Keratinocyte (primary cell): Measurements from ENCODE around the gene MGMT. TPM values are rescaled to one million over a fixed set of nuclear protein-coding genes. Genes with fewer than 3 reads are reported as not detected.

Source experiments
- DNase-seq: peaks from one replicate; pipeline ENCODE4 v3.0.0-alpha.2; 2011; ENCODE audit warnings: low read depth, missing footprints, low spot score
- FAIRE-seq: peaks from 2 replicates; lab custom pipeline; 2011; peaks lifted over from hg19 to GRCh38; lab: Jason Lieb, UNC
- H2AFZ ChIP-seq: 2 replicates; pipeline ENCODE4 v1.6.0; 2012; ENCODE audit warnings: low read length, control low read depth, inconsistent platforms; ENCODE audit not compliant: control insufficient read depth
- H3K27ac ChIP-seq: 2 replicates; pipeline ENCODE4 v1.5.1; 2011; ENCODE audit warnings: low read length; ENCODE audit not compliant: control insufficient read depth, insufficient read depth
- H3K27me3 ChIP-seq: 3 replicates; pipeline ENCODE4 v1.6.0; 2011; ENCODE audit warnings: low read length; ENCODE audit not compliant: control insufficient read depth, insufficient read depth; ENCODE audit errors: extremely low read depth
- H3K36me3 ChIP-seq, 2 experiments: 2 replicates in 1 of 2; 3 replicates in 1 of 2; pipeline ENCODE4 v1.5.1; 2011; ENCODE audit warnings: low read length in 2 of 2, mild to moderate bottlenecking in 1 of 2; ENCODE audit not compliant: control insufficient read depth in 2 of 2, insufficient read depth in 2 of 2; ENCODE audit errors: extremely low read depth in 1 of 2
- H3K4me1 ChIP-seq: 3 replicates; pipeline ENCODE4 v1.5.1; 2011; ENCODE audit warnings: low read length; ENCODE audit not compliant: control insufficient read depth, insufficient read depth; ENCODE audit errors: extremely low read depth
- H3K4me2 ChIP-seq: 3 replicates; pipeline ENCODE4 v1.6.0; 2011; ENCODE audit warnings: low read depth, low read length; ENCODE audit not compliant: control insufficient read depth, insufficient read depth; ENCODE audit errors: extremely low read depth
- H3K4me3 ChIP-seq, 3 experiments: fragments of 200-600 bp in 1 of 3; sonication (generic) in 1 of 3; 2 replicates in 2 of 3; 3 replicates in 1 of 3; pipeline ENCODE4 v1.5.1; 2011 to 2016; ENCODE audit warnings: low read length in 3 of 3, mild to moderate bottlenecking in 3 of 3, control low read depth in 2 of 3, inconsistent platforms in 1 of 3, low read depth in 1 of 3, mixed read lengths in 1 of 3, mixed run types in 1 of 3, moderate library complexity in 1 of 3; ENCODE audit not compliant: control insufficient read depth in 2 of 3, insufficient read depth in 2 of 3; ENCODE audit errors: extremely low read depth in 1 of 3
- H3K79me2 ChIP-seq: 2 replicates; pipeline ENCODE4 v1.6.0; 2012; ENCODE audit warnings: low read length; ENCODE audit not compliant: control insufficient read depth, insufficient read depth
- H3K9ac ChIP-seq: 3 replicates; pipeline ENCODE4 v1.6.0; 2011; ENCODE audit warnings: low read length; ENCODE audit not compliant: control insufficient read depth, insufficient read depth; ENCODE audit errors: extremely low read depth
- H3K9me1 ChIP-seq: 3 replicates; pipeline ENCODE4 v1.6.0; 2011; ENCODE audit warnings: low read length; ENCODE audit not compliant: control insufficient read depth, insufficient read depth; ENCODE audit errors: extremely low read depth
- H3K9me3 ChIP-seq: 2 replicates; pipeline ENCODE4 v1.5.1; 2012; ENCODE audit warnings: low read depth, low read length; ENCODE audit not compliant: control insufficient read depth
- H4K20me1 ChIP-seq: 3 replicates; pipeline ENCODE4 v1.6.0; 2011; ENCODE audit warnings: low read length; ENCODE audit not compliant: control insufficient read depth, insufficient read depth; ENCODE audit errors: extremely low read depth
- EZH2 ChIP-seq: IDR thresholded peaks from one replicate; pipeline ENCODE4 v1.6.1; 2012; ENCODE audit warnings: inconsistent platforms, mild to moderate bottlenecking, low read length, moderate library complexity
- dilution Hi-C: fragments of 300-500 bp; cut with MboI; formaldehyde crosslinking; loops from one replicate; pipeline ENCODE4 v1.7.0; 2020; ENCODE audit warnings: low sequenced_read_pairs; ENCODE audit not compliant: extremely low pct_ligation_motif_present
- polyA plus RNA-seq, 5 experiments: library from polyadenylated mRNA; depleted of rRNA in 3 of 5; stranded (reverse) in 3 of 5; stranded (forward) in 1 of 5; unstranded in 1 of 5; fragments of >200 nt; gene quantifications; 1 replicate in 1 of 5; 2 replicates in 3 of 5; 3 replicates in 1 of 5; pipeline versions ENCODE4 v1.2.1 to v1.2.3, GENCODE V29; 2011 to 2012; ENCODE audit warnings: missing spikeins in 2 of 5, low read depth in 1 of 5, low replicate concordance in 1 of 5
- TF ChIP-seq, protein P1 (sequence below), 3 experiments: IDR thresholded peaks in 1 of 3; conservative IDR thresholded peaks in 1 of 3; optimal IDR thresholded peaks in 1 of 3; 2 replicates in 2 of 3; 3 replicates in 1 of 3; pipeline versions ENCODE3 to v1.5.1; 2011; ENCODE audit warnings: low read length in 3 of 3, mild to moderate bottlenecking in 3 of 3, moderate library complexity in 2 of 3, control low read depth in 1 of 3, inconsistent platforms in 1 of 3; ENCODE audit not compliant: insufficient read depth in 2 of 3; ENCODE audit errors: extremely low read depth in 1 of 3

The MGMT gene
- polyA plus RNA-seq, 1 donor (not counting 4 experiments of a cell fraction or from before 2014, with no cell fraction given), result 15.2 TPM

DNA sequence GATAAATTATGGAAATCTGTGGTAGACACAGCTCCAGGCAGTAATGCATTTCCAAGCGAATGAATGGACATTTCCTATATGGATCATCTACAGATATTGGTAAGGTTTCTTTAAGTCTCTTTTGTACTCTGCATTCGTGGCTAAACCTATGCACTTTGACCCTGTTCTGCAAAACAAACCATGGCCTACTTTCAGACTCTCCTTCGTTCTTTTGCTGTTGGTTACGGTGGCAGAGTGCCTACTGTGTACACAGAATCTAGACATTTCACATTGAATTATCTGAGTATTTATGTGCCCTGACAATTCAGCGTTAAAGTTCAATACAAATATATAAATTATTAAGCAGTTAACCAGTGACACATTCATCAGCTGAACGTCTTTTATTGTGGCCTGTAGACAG is 93.3 kb downstream of the MGMT start:
- dilution Hi-C loops, result no loop called here

DNA sequence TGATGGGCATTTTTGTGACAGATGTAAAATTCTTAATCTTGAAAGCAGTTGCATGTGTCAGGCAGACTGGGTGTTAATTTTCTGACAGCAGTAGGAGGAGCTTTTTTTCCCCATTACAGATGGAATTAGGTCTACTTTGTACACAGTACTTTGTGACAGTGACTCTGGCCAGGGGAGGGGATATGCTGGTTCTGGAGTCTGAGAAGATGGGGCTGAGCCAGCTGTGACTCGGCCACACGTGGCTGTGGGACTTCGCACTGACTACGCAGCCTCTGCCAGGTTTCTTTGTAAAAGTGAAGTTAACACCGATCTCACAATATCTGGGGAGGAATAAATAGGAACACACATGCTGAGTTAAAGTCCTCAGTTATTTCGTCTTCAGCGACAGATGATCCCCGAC is 95.4 kb downstream of the MGMT start:
- dilution Hi-C loops, result no loop called here
- Histone ChIP-seq H3K79me2 (no peaks in the 10 kb centered on the region), H3K9me3 (no peaks in the 10 kb centered on the region), H3K9me1 (no peaks in the 10 kb centered on the region), H3K4me3 (no peak overlapping the region), H3K27me3 (no peaks in the 10 kb centered on the region), H3K36me3 (peaks cover 0 to 1% of the 10 kb centered on the region in 2 experiments), H3K27ac (no peak overlapping the region), H3K9ac (no peak overlapping the region), H3K4me2 (no peak overlapping the region), H4K20me1 (no peaks in the 10 kb centered on the region), H2AFZ (no peak overlapping the region), H3K4me1 (no peaks in the 10 kb centered on the region)
- no peak for TF ChIP-seq EZH2
- TF ChIP-seq, protein P1, sequence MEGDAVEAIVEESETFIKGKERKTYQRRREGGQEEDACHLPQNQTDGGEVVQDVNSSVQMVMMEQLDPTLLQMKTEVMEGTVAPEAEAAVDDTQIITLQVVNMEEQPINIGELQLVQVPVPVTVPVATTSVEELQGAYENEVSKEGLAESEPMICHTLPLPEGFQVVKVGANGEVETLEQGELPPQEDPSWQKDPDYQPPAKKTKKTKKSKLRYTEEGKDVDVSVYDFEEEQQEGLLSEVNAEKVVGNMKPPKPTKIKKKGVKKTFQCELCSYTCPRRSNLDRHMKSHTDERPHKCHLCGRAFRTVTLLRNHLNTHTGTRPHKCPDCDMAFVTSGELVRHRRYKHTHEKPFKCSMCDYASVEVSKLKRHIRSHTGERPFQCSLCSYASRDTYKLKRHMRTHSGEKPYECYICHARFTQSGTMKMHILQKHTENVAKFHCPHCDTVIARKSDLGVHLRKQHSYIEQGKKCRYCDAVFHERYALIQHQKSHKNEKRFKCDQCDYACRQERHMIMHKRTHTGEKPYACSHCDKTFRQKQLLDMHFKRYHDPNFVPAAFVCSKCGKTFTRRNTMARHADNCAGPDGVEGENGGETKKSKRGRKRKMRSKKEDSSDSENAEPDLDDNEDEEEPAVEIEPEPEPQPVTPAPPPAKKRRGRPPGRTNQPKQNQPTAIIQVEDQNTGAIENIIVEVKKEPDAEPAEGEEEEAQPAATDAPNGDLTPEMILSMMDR (optimal IDR thresholded peaks at IDR 0.05 in 1 of 3, IDR thresholded peaks at IDR 0.05 in 1 of 3, conservative IDR thresholded peaks at IDR 0.05 in 1 of 3; ENCODE audit: extremely low read depth in 1 of 3, insufficient read depth in 2 of 3, low read length in 3 of 3), result no peak
- FAIRE-seq, result no peak
- no peak for DNase-seq

More for the DNA sequence above, 93.3 kb downstream of the MGMT start:
- Histone ChIP-seq H3K79me2 (no peaks in the 10 kb centered on the region), H4K20me1 (no peaks in the 10 kb centered on the region), H3K27me3 (no peaks in the 10 kb centered on the region), H3K4me1 (no peaks in the 10 kb centered on the region), H3K4me2 (no peak overlapping the region), H3K9me3 (no peaks in the 10 kb centered on the region), H3K9ac (no peak overlapping the region), H3K27ac (no peak overlapping the region), H3K9me1 (no peaks in the 10 kb centered on the region), H3K36me3 (no peaks in the 10 kb centered on the region), H3K4me3 (no peak overlapping the region), H2AFZ (no peak overlapping the region)
- DNase-seq, result no peak
- no peak for FAIRE-seq
- TF ChIP-seq EZH2, result no peak
- TF ChIP-seq, protein P1 (optimal IDR thresholded peaks at IDR 0.05 in 1 of 3, IDR thresholded peaks at IDR 0.05 in 1 of 3, conservative IDR thresholded peaks at IDR 0.05 in 1 of 3; ENCODE audit: extremely low read depth in 1 of 3, insufficient read depth in 2 of 3, low read length in 3 of 3), result no peak
